ENCODE results near the gene MSANTD1.

Gene MSANTD1

DNA sequence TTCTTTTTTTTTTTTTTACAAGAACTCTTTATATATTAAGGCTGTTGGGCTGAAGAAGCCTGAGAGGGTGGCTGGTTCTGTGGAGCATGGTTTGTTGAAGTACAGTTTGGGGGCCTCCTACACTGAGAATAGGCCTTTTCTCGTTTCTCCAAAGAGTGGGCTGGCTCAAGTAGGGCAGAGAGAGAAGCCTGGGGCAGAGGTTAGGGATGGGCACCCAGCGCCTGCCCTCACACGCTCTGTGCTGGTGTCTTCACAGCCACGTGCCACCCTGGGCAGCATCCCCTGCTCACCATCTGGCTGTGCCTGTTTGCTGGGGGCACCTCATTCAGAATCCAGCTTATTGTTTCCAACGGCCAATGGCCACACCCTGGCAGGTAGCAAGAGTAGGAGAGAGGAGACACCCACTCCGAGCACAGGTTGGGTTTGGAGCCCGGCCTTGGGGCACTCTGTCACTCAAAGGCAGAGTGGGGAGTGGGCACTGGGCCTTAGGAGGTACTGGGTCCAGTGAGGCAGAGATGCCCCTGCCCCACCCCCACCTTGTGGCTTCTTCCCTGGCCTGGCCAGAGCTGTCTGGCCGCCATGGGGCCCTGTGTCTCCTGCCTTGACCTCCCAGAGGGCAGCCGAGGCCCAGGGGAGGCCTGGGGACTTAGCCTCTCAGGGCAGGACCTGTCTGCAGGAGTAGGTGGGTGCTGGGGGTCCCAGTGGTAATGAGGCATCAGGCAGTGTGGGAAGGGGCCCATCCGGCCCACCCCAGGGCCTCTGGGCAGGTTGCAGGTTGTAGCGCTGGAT is 2.9 kb downstream of the MSANTD1 start:
- no peak overlapping the region for H2AFZ ChIP-seq (ENCODE audit: low read depth, low read length)
- no peak overlapping the region for H3K4me3 ChIP-seq (ENCODE audit: low read length)
- no peaks in the 10 kb centered on the region for H3K27me3 ChIP-seq (ENCODE audit: low read depth, low read length)
- peaks cover 9% of the 10 kb centered on the region for H3K4me1 ChIP-seq (ENCODE audit: low read length)
- H3K27ac ChIP-seq (ENCODE audit: low read length): no peak overlapping the region
- TF ChIP-seq, protein P1, sequence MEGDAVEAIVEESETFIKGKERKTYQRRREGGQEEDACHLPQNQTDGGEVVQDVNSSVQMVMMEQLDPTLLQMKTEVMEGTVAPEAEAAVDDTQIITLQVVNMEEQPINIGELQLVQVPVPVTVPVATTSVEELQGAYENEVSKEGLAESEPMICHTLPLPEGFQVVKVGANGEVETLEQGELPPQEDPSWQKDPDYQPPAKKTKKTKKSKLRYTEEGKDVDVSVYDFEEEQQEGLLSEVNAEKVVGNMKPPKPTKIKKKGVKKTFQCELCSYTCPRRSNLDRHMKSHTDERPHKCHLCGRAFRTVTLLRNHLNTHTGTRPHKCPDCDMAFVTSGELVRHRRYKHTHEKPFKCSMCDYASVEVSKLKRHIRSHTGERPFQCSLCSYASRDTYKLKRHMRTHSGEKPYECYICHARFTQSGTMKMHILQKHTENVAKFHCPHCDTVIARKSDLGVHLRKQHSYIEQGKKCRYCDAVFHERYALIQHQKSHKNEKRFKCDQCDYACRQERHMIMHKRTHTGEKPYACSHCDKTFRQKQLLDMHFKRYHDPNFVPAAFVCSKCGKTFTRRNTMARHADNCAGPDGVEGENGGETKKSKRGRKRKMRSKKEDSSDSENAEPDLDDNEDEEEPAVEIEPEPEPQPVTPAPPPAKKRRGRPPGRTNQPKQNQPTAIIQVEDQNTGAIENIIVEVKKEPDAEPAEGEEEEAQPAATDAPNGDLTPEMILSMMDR (IDR thresholded peaks at IDR 0.05; ENCODE audit: low read depth, low read length): no peak
- no peak for TF ChIP-seq EZH2phosphoT487 (IDR thresholded peaks at IDR 0.05; ENCODE audit: low read depth)
- H3K4me2 ChIP-seq (ENCODE audit: low read length): no peak overlapping the region
- no peaks in the 10 kb centered on the region for H3K9me3 ChIP-seq (ENCODE audit: insufficient read depth, low read length)
- no peaks in the 10 kb centered on the region for H3K79me2 ChIP-seq (ENCODE audit: low read length)
- peaks cover 12% of the 10 kb centered on the region for H3K36me3 ChIP-seq (replicated peaks; ENCODE audit: low read depth, low read length)
- no peak overlapping the region for H3K9ac ChIP-seq (ENCODE audit: low read length)
- no peaks in the 10 kb centered on the region for H4K20me1 ChIP-seq (ENCODE audit: insufficient read depth, low read length)

DNA sequence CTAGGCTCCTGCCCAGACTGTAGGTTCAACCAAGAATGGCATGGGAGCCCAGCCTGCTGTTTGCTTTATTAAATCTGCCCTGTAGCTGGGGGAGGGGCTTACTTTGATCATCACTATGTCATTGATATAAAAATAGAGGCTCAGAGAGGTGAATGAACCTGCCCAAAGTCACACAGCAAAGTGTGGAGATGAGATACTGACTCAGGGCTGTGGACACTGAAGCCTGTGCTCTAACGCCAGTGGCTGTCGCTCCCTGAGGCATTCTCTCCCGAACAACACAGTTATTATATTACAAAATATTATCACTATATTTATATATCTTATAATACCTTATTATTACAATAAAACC is 3.5 kb downstream of the MSANTD1 start:
- H3K36me3 ChIP-seq (replicated peaks; ENCODE audit: low read depth, low read length): peaks cover 12% of the 10 kb centered on the region
- H3K4me1 ChIP-seq (ENCODE audit: low read length): peaks cover 14% of the 10 kb centered on the region
- H3K27me3 ChIP-seq (ENCODE audit: low read depth, low read length): no peaks in the 10 kb centered on the region
- H2AFZ ChIP-seq (ENCODE audit: low read depth, low read length): no peak overlapping the region
- H3K79me2 ChIP-seq (ENCODE audit: low read length): no peaks in the 10 kb centered on the region
- H4K20me1 ChIP-seq (ENCODE audit: insufficient read depth, low read length): no peaks in the 10 kb centered on the region; the same call in 1 of the 2 replicates
- no peak overlapping the region for H3K9ac ChIP-seq (ENCODE audit: low read length)
- H3K27ac ChIP-seq (ENCODE audit: low read length): no peak overlapping the region
- no peaks in the 10 kb centered on the region for H3K9me3 ChIP-seq (ENCODE audit: insufficient read depth, low read length)
- no peak overlapping the region for H3K4me3 ChIP-seq (ENCODE audit: low read length)
- TF ChIP-seq, protein P1 (IDR thresholded peaks at IDR 0.05; ENCODE audit: low read depth, low read length): no peak
- TF ChIP-seq EZH2phosphoT487 (IDR thresholded peaks at IDR 0.05; ENCODE audit: low read depth): no peak
- no peak overlapping the region for H3K4me2 ChIP-seq (ENCODE audit: low read length)

DNA sequence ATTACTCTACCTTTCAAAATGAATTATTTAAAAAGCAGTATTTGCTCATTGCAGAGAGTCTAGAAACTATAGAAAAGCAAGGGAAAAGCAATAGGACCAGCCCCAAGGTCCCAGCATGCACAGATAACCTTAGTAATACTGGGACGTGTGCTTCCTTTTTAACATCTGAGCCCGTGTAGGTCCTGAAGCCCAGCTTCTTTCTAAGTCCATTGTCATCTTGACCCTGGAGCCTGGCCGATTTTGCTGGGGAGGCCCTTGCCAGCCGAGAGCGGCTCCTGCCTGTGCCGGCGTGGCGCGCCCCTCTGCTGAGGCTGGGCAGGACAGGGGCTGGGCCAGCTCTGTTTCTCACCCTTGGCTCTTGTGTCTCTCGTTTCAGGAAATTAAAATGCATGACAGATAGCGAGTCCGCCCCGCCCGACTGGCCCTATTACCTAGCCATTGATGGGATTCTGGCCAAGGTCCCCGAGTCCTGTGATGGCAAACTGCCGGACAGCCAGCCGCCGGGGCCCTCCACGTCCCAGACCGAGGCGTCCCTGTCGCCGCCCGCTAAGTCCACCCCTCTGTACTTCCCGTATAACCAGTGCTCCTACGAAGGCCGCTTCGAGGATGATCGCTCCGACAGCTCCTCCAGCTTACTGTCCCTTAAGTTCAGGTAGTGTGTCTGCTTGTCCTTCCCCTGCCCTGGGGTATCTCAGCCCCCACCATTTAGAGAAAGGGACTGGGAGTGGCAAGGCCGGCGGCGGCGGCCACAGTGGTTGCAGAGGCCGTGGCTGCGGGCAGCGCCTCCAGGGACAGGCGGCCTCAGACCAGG is 4.1 kb downstream of the MSANTD1 start:
- H3K4me1 ChIP-seq (ENCODE audit: low read length): peaks cover 20% of the 10 kb centered on the region
- H3K36me3 ChIP-seq (replicated peaks; ENCODE audit: low read depth, low read length): peaks cover 12% of the 10 kb centered on the region
- H4K20me1 ChIP-seq (ENCODE audit: insufficient read depth, low read length): no peaks in the 10 kb centered on the region; the same call in 1 of the 2 replicates
- H3K4me2 ChIP-seq (ENCODE audit: low read length): no peak overlapping the region
- no peaks in the 10 kb centered on the region for H3K9me3 ChIP-seq (ENCODE audit: insufficient read depth, low read length)
- no peak overlapping the region for H3K4me3 ChIP-seq (ENCODE audit: low read length)
- no peaks in the 10 kb centered on the region for H3K27me3 ChIP-seq (ENCODE audit: low read depth, low read length)
- TF ChIP-seq, protein P1 (IDR thresholded peaks at IDR 0.05; ENCODE audit: low read depth, low read length): no peak
- TF ChIP-seq EZH2phosphoT487 (IDR thresholded peaks at IDR 0.05; ENCODE audit: low read depth): no peak
- no peak overlapping the region for H3K9ac ChIP-seq (ENCODE audit: low read length)
- H3K27ac ChIP-seq (ENCODE audit: low read length): no peak overlapping the region
- H2AFZ ChIP-seq (ENCODE audit: low read depth, low read length): no peak overlapping the region
- H3K79me2 ChIP-seq (ENCODE audit: low read length): no peaks in the 10 kb centered on the region

DNA sequence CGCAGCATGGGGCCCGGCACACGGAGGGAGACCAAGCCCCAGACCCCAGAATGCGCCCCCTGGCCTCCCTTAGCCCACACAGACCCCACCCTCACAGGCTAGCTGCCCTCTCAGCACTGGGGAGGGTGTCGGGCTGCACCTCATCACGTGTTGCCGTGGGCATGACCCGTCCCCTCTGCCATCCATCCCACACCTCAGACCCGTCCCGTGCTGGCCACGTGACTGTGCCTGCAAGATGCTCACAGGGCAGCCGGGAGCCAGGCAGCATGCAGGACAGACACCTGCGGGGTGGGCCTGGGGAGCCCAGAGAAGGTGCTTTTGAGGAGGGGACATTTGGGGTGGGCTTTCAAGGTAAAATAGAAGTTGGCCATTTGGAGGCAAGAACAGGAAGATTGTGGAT is 4.8 kb downstream of the MSANTD1 start:
- TF ChIP-seq EZH2phosphoT487 (IDR thresholded peaks at IDR 0.05; ENCODE audit: low read depth): no peak
- TF ChIP-seq, protein P1 (IDR thresholded peaks at IDR 0.05; ENCODE audit: low read depth, low read length): no peak
- no peaks in the 10 kb centered on the region for H3K27me3 ChIP-seq (ENCODE audit: low read depth, low read length)
- no peak overlapping the region for H3K27ac ChIP-seq (ENCODE audit: low read length)
- H3K9ac ChIP-seq (ENCODE audit: low read length): no peak overlapping the region
- no peaks in the 10 kb centered on the region for H3K9me3 ChIP-seq (ENCODE audit: insufficient read depth, low read length)
- no peaks in the 10 kb centered on the region for H3K79me2 ChIP-seq (ENCODE audit: low read length)
- peaks cover 12% of the 10 kb centered on the region for H3K36me3 ChIP-seq (replicated peaks; ENCODE audit: low read depth, low read length)
- no peak overlapping the region for H3K4me3 ChIP-seq (ENCODE audit: low read length)
- H2AFZ ChIP-seq (ENCODE audit: low read depth, low read length): no peak overlapping the region
- no peak overlapping the region for H3K4me2 ChIP-seq (ENCODE audit: low read length)
- H3K4me1 ChIP-seq (ENCODE audit: low read length): peaks cover 26% of the 10 kb centered on the region
- H4K20me1 ChIP-seq (ENCODE audit: insufficient read depth, low read length): no peaks in the 10 kb centered on the region; the same call in 1 of the 2 replicates
